Type B pancreatic cell (in vitro differentiated cells): ENCODE results near the gene ASIC2. TPM values are rescaled to one million over a fixed set of nuclear protein-coding genes. Genes with fewer than 3 reads are reported as not detected.

Experiments used
- DNase-seq: peaks from one replicate; pipeline ENCODE4 v3.0.0; 2021; ENCODE audit warnings: mixed read lengths; ENCODE audit not compliant: unreplicated experiment; ENCODE audit errors: extremely low spot score
- H3K27ac Mint-ChIP-seq: 2 replicates; pipeline ENCODE4 v1.8.0; 2021; ENCODE audit warnings: mild to moderate bottlenecking, mixed read lengths
- H3K27me3 Mint-ChIP-seq: 2 replicates; pipeline ENCODE4 v1.8.0; 2021; ENCODE audit warnings: mixed read lengths
- H3K36me3 Mint-ChIP-seq: 2 replicates; pipeline ENCODE4 v1.8.0; 2021; ENCODE audit warnings: mixed read lengths
- H3K4me1 Mint-ChIP-seq: one replicate; pipeline ENCODE4 v1.8.0; 2021; ENCODE audit warnings: mixed read lengths; ENCODE audit not compliant: unreplicated experiment
- H3K4me3 Mint-ChIP-seq: 2 replicates; pipeline ENCODE4 v1.8.0; 2021; ENCODE audit warnings: mild to moderate bottlenecking, mixed read lengths
- H3K9me3 Mint-ChIP-seq: 2 replicates; pipeline ENCODE4 v1.8.0; 2021; ENCODE audit warnings: mixed read lengths
- CTCF ChIP-seq: fragments of 200-600 bp; sonication (generic); conservative IDR thresholded peaks from 2 replicates; pipeline ENCODE4 v1.5.0; 2021; ENCODE audit warnings: antibody characterized with exemption, mild to moderate bottlenecking
- total RNA-seq: library from RNA; stranded (reverse); gene quantifications from 2 replicates; pipeline ENCODE4 v1.2.1, GENCODE V29; 2021; ENCODE audit warnings: low replicate concordance

The ASIC2 gene
- total RNA-seq, 1 donor from 2014 or later: 3.4 TPM

- Mint-ChIP-seq H3K27me3 (peaks cover 44% of the 10 kb centered on the region), H3K36me3 (no peaks in the 10 kb centered on the region), H3K9me3 (no peaks in the 10 kb centered on the region), H3K4me1 (no peaks in the 10 kb centered on the region), H3K27ac (no peak overlapping the region), H3K4me3 (no peak overlapping the region)
- no peak for DNase-seq
- no peak for TF ChIP-seq CTCF
Observed at GRCh38 chr17:33096161-33096560, 196.9 kb downstream of the ASIC2 start.

GRCh38 chr17:33091271-33091670 is 201.8 kb downstream of the ASIC2 start:
- Mint-ChIP-seq H3K27ac (no peak overlapping the region), H3K4me1 (no peaks in the 10 kb centered on the region), H3K9me3 (no peaks in the 10 kb centered on the region), H3K27me3 (peaks cover 45% of the 10 kb centered on the region), H3K4me3 (no peak overlapping the region), H3K36me3 (no peaks in the 10 kb centered on the region)
- no peak for DNase-seq
- no peak for TF ChIP-seq CTCF

GRCh38 chr17:33090806-33091205 is 202.3 kb downstream of the ASIC2 start:
- H3K4me3 Mint-ChIP-seq: no peak overlapping the region
- H3K4me1 Mint-ChIP-seq: no peaks in the 10 kb centered on the region
- TF ChIP-seq CTCF: no peak
- H3K27me3 Mint-ChIP-seq: peaks cover 42% of the 10 kb centered on the region
- H3K27ac Mint-ChIP-seq: no peak overlapping the region
- DNase-seq: no peak
- no peaks in the 10 kb centered on the region for H3K9me3 Mint-ChIP-seq
- H3K36me3 Mint-ChIP-seq: no peaks in the 10 kb centered on the region

- Mint-ChIP-seq H3K36me3 (no peaks in the 10 kb centered on the region), H3K4me3 (no peak overlapping the region), H3K27ac (no peak overlapping the region), H3K27me3 (peaks cover 20% of the 10 kb centered on the region), H3K9me3 (no peaks in the 10 kb centered on the region), H3K4me1 (no peaks in the 10 kb centered on the region)
- TF ChIP-seq CTCF: no peak
- DNase-seq: no peak
Observed at GRCh38 chr17:33086878-33087277, 206.2 kb downstream of the ASIC2 start.

GRCh38 chr17:33086041-33086440 is 207.1 kb downstream of the ASIC2 start:
- DNase-seq: no peak
- H3K27me3 Mint-ChIP-seq: peaks cover 15% of the 10 kb centered on the region
- H3K27ac Mint-ChIP-seq: no peak overlapping the region
- no peaks in the 10 kb centered on the region for H3K4me1 Mint-ChIP-seq
- no peak for TF ChIP-seq CTCF
- no peak overlapping the region for H3K4me3 Mint-ChIP-seq
- no peaks in the 10 kb centered on the region for H3K9me3 Mint-ChIP-seq
- H3K36me3 Mint-ChIP-seq: no peaks in the 10 kb centered on the region

- Mint-ChIP-seq H3K4me3 (no peak overlapping the region), H3K27me3 (peaks cover 18% of the 10 kb centered on the region), H3K9me3 (no peaks in the 10 kb centered on the region), H3K36me3 (no peaks in the 10 kb centered on the region), H3K4me1 (no peaks in the 10 kb centered on the region), H3K27ac (no peak overlapping the region)
- TF ChIP-seq CTCF: no peak
- no peak for DNase-seq
Observed at GRCh38 chr17:33085256-33085655, 207.8 kb downstream of the ASIC2 start.
